ENCODE data around the gene CFAP68. TPM values are rescaled to one million over a fixed set of nuclear protein-coding genes. Genes with fewer than 3 reads are reported as not detected.

CFAP68 gene
- total and polyA plus RNA-seq, 9 of the 15 experiments (the other 6 are each of a cell fraction or from before 2014, with no cell fraction given) = 22.8 to 72.3 (median 52.5) TPM

- peaks cover 24% of the 10 kb centered on the region; the same call in 2 of the 3 replicates for H3K36me3 ChIP-seq (ENCODE audit: control insufficient read depth, insufficient read depth, low read length)
- no peaks in the 10 kb centered on the region for H3K9me3 ChIP-seq (replicated peaks; ENCODE audit: control insufficient read depth, insufficient read depth, low read depth, low read length)
- no peak overlapping the region for H3K4me3 ChIP-seq
- BruUV-seq (replicated peaks) = no TSS peak
- DNase-seq (ENCODE audit: extremely low read depth in 1 of 4, low spot score in 3 of 4) (peak in 1 of 4 experiments; percentile 16), FAIRE-seq (no peak), ATAC-seq (no peak)
- no peak overlapping the region for H3K9ac ChIP-seq (ENCODE audit: insufficient read depth in 1 of 2, low read depth in 2 of 2, low read length in 2 of 2)
- 42% methylated on average over 4 of the region's 4 CpGs for WGBS (ENCODE audit: insufficient coverage, low coverage, missing lambda C conversion rate)
- intact Hi-C loops (cut with micrococcal nuclease) (no loop called here), in situ Hi-C loops (cut with MboI) (no loop called here)
- no peaks in the 10 kb centered on the region for H3K9me1 ChIP-seq (ENCODE audit: control insufficient read depth, insufficient read depth, low read length)
- H3K79me2 ChIP-seq (ENCODE audit: control insufficient read depth, insufficient read depth, low read length) = no peaks in the 10 kb centered on the region
- no peaks in the 10 kb centered on the region for H4K20me1 ChIP-seq (replicated peaks; ENCODE audit: control insufficient read depth, insufficient read depth, low read length)
- no peaks in the 10 kb centered on the region for H3K4me1 ChIP-seq (replicated peaks in 1 of 2; ENCODE audit: control insufficient read depth in 2 of 2, insufficient read depth in 2 of 2, low read length in 2 of 2)
- H3K27ac ChIP-seq (ENCODE audit: extremely low read depth, low read depth, low read length) = no peak overlapping the region
- no peaks in the 10 kb centered on the region for H3K27me3 ChIP-seq (ENCODE audit: control insufficient read depth in 2 of 2, insufficient read depth in 2 of 2, low read length in 2 of 2)
- no peak overlapping the region for H2AFZ ChIP-seq (ENCODE audit: low read depth, low read length)
- ChIA-PET CTCF (ENCODE audit: low intra/inter-chr PET ratio) (interaction anchor here (1.4 kb wide), 2 partner anchors 247 to 268 kb away, joined by 4 to 6 read pairs; no protein-coding TSS in a partner anchor), POLR2A (interaction anchor here (1.1 kb wide), 1 partner anchor 67 kb away, joined by 3 read pairs; the partner anchor contains the start of gene PPP2R1B)
- no peak overlapping the region for H3K4me2 ChIP-seq (ENCODE audit: insufficient read depth, low read length)
- TF ChIP-seq PKNOX1 (IDR thresholded peaks at IDR 0.05) = peak; percentile 54; the same call in 1 of the 2 replicates
- TF ChIP-seq, protein P1, sequence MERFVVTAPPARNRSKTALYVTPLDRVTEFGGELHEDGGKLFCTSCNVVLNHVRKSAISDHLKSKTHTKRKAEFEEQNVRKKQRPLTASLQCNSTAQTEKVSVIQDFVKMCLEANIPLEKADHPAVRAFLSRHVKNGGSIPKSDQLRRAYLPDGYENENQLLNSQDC (CRISPR knock-in tag; IDR thresholded peaks at IDR 0.05) = no peak
- TF ChIP-seq SETDB1 (IDR thresholded peaks at IDR 0.05; ENCODE audit: low read length) = no peak
- TF ChIP-seq PBX2 (CRISPR knock-in tag; IDR thresholded peaks at IDR 0.05; ENCODE audit: low read depth) = no peak
- peak; percentile 90 for TF ChIP-seq PBX2 (tag; conservative IDR thresholded peaks at IDR 0.05; ENCODE audit: low read depth)
- TF ChIP-seq SRSF7 (optimal IDR thresholded peaks at IDR 0.05; ENCODE audit: low read depth, low read length) = no peak
- no peak for TF ChIP-seq DNMT1 (IDR thresholded peaks at IDR 0.05)
- peak in 1 of 2 experiments; percentile 54; a peak in 3 of 4 replicates for TF ChIP-seq RAD21 (CRISPR knock-in tag; conservative IDR thresholded peaks at IDR 0.05 in 1 of 2, IDR thresholded peaks at IDR 0.05 in 1 of 2)
- no peak for TF ChIP-seq TBP (optimal IDR thresholded peaks at IDR 0.05; ENCODE audit: low read depth, low read length)
- peak in 2 of 3 experiments; percentile 14 to 37; a peak in 2 of 6 replicates for TF ChIP-seq CTCF (IDR thresholded peaks at IDR 0.05 in 2 of 3, conservative IDR thresholded peaks at IDR 0.05 in 1 of 3; ENCODE audit: insufficient read depth in 2 of 3, low read depth in 1 of 3, low read length in 3 of 3)
- no peak for TF ChIP-seq NBN (IDR thresholded peaks at IDR 0.05; ENCODE audit: low read depth)
- no peak for TF ChIP-seq FOXK2 (conservative IDR thresholded peaks at IDR 0.05 in 1 of 2, IDR thresholded peaks at IDR 0.05 in 1 of 2; ENCODE audit: low read depth in 2 of 2)
- peak; percentile 73 for TF ChIP-seq MEIS2 (IDR thresholded peaks at IDR 0.05; ENCODE audit: partially characterized antibody)
- no peak for TF ChIP-seq MLX (CRISPR knock-in tag; conservative IDR thresholded peaks at IDR 0.05)
These were observed 45.8 kb upstream of the CFAP68 start for GRCh38 chr11:111833524-111833923.
